ENCODE results near the gene MVB12B. TPM values are rescaled to one million over a fixed set of nuclear protein-coding genes. Genes with fewer than 3 reads are reported as not detected.

Gene MVB12B
- total and polyA plus RNA-seq, 7 experiments from 2014 or later, result 1.6 to 9.7 (median 3.8) TPM

- ChIA-PET POLR2A (interaction anchor here (0.6 kb wide), 1 partner anchor 667 kb away, joined by 3 read pairs; no protein-coding TSS in a partner anchor), CTCF (interaction anchor here (1.0 to 1.5 kb wide), 2 partner anchors 16 to 172 kb away, joined by 3 to 4 read pairs; no protein-coding TSS in a partner anchor)
- no peaks in the 10 kb centered on the region for H3K9me3 ChIP-seq (ENCODE audit: control insufficient read depth in 2 of 3, low read length in 3 of 3)
- H3K27ac Mint-ChIP-seq, result no peak overlapping the region
- H3K27ac ChIP-seq (ENCODE audit: low read depth, low read length), result no peak overlapping the region
- peaks cover 14 to 15% of the 10 kb centered on the region in 2 donors for H3K4me1 ChIP-seq (ENCODE audit: control insufficient read depth in 2 of 2, insufficient read depth in 2 of 2, low read length in 2 of 2)
- H3K36me3 Mint-ChIP-seq, result no peaks in the 10 kb centered on the region
- no peaks in the 10 kb centered on the region for H3K9me3 Mint-ChIP-seq
- H3K4me3 Mint-ChIP-seq, result no peak overlapping the region
- intact Hi-C loops (cut with micrococcal nuclease), result no loop called here
- H3K4me3 ChIP-seq (ENCODE audit: low read length), result no peak overlapping the region
- H3K4me1 Mint-ChIP-seq, result peaks cover 6 to 21% (median 17%) of the 10 kb centered on the region in 7 donors
- H3K27me3 Mint-ChIP-seq, result peaks cover 0 to 44% (median 0%) of the 10 kb centered on the region in 5 donors
- no peak for DNase-seq
- ATAC-seq, result no peak
- no peaks in the 10 kb centered on the region for H3K36me3 ChIP-seq (ENCODE audit: control insufficient read depth in 2 of 3, insufficient read depth in 3 of 3, low read length in 3 of 3)
- no peaks in the 10 kb centered on the region for H3K27me3 ChIP-seq (ENCODE audit: control insufficient read depth in 2 of 2, insufficient read depth in 2 of 2, low read length in 2 of 2)
These were observed 161.7 kb downstream of the MVB12B start for GRCh38 chr9:126488310-126488709.

- Mint-ChIP-seq H3K9me3 (no peaks in the 10 kb centered on the region), H3K4me3 (no peak overlapping the region), H3K27me3 (peaks cover 0 to 39% (median 0%) of the 10 kb centered on the region in 5 donors), H3K36me3 (no peaks in the 10 kb centered on the region), H3K4me1 (peaks cover under 1 to 15% (median 12%) of the 10 kb centered on the region in 7 donors), H3K27ac (no peak overlapping the region)
- Histone ChIP-seq H3K27ac (ENCODE audit: low read depth, low read length) (no peak overlapping the region), H3K27me3 (ENCODE audit: control insufficient read depth in 2 of 2, insufficient read depth in 2 of 2, low read length in 2 of 2) (no peaks in the 10 kb centered on the region), H3K4me1 (ENCODE audit: control insufficient read depth in 2 of 2, insufficient read depth in 2 of 2, low read length in 2 of 2) (peaks cover 8% of the 10 kb centered on the region in 2 donors), H3K4me3 (ENCODE audit: low read length) (no peak overlapping the region), H3K9me3 (ENCODE audit: control insufficient read depth in 2 of 3, low read length in 3 of 3) (no peaks in the 10 kb centered on the region), H3K36me3 (ENCODE audit: control insufficient read depth in 2 of 3, insufficient read depth in 3 of 3, low read length in 3 of 3) (no peaks in the 10 kb centered on the region)
- intact Hi-C loops (cut with micrococcal nuclease), result no loop called here
- CTCF ChIA-PET, result interaction anchor here (1.0 to 4.4 kb wide), 3 partner anchors 17 to 188 kb away, joined by 3 to 30 read pairs (median 4); no protein-coding TSS in a partner anchor
- POLR2A ChIA-PET, result no interaction called here
- no peak for ATAC-seq
- no peak for DNase-seq
These were observed 162.3 kb downstream of the MVB12B start for GRCh38 chr9:126488881-126489404.

DNA sequence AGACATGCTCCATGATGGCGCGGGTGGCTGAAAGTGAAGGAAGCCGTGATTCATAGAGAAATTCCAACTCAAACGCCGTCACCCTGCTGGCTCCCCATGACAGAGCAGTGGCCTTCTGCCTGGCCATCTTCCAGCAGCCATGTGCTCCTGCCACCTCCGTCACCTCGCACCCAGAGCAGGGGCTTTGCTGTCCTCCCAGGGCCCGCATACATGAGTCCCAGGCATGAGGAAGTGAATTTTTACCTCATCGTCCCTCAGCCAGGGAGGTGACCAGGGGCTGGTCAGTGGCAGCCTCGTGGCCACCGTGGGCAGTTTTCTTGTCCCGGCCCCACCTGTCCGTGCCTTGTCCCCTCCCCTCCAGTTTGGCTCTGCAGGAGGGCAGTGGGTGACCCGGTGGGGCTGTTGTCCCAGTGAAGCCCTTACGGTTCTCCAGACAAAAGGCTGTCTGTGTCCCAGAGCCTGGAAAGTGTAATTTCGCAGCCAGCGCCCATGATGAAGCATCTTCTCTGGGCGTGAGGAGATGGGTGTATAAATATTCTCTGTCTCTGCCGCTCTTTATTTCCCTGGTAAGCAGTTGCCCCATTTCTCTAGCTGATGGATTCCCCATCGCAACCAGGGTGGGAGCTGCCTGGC, 163.1 kb downstream of the MVB12B start:
- H3K27me3 Mint-ChIP-seq, result peaks cover 0 to 35% (median 0%) of the 10 kb centered on the region in 5 donors
- peaks cover 5 to 6% of the 10 kb centered on the region in 2 donors for H3K4me1 ChIP-seq (ENCODE audit: control insufficient read depth in 2 of 2, insufficient read depth in 2 of 2, low read length in 2 of 2)
- no peak overlapping the region for H3K27ac Mint-ChIP-seq
- no peaks in the 10 kb centered on the region for H3K36me3 ChIP-seq (ENCODE audit: control insufficient read depth in 2 of 3, insufficient read depth in 3 of 3, low read length in 3 of 3)
- H3K9me3 Mint-ChIP-seq, result no peaks in the 10 kb centered on the region
- CTCF ChIA-PET, result interaction anchor here (0.7 to 4.4 kb wide), 7 partner anchors 8 to 931 kb away, joined by 3 to 55 read pairs (median 5); no protein-coding TSS in a partner anchor
- POLR2A ChIA-PET, result no interaction called here
- DNase-seq (no peak), ATAC-seq (no peak)
- no peak overlapping the region for H3K4me3 ChIP-seq (ENCODE audit: low read length)
- H3K36me3 Mint-ChIP-seq, result no peaks in the 10 kb centered on the region
- no peaks in the 10 kb centered on the region for H3K9me3 ChIP-seq (ENCODE audit: control insufficient read depth in 2 of 3, low read length in 3 of 3)
- H3K4me1 Mint-ChIP-seq, result peaks cover 0 to 13% (median 9%) of the 10 kb centered on the region in 7 donors
- intact Hi-C loops (cut with micrococcal nuclease), result loop anchor here (2.0 to 5.0 kb wide), 6 partner anchors 77 to 932 kb away; no protein-coding TSS in a partner anchor
- H3K27me3 ChIP-seq (ENCODE audit: control insufficient read depth in 2 of 2, insufficient read depth in 2 of 2, low read length in 2 of 2), result no peaks in the 10 kb centered on the region
- H3K4me3 Mint-ChIP-seq, result peak overlapping the region in 4 of 10 donors; percentile 19 to 70 (median 50)
- no peak overlapping the region for H3K27ac ChIP-seq (ENCODE audit: low read depth, low read length)

- Histone ChIP-seq H3K4me3 (ENCODE audit: low read length) (no peak overlapping the region), H3K4me1 (ENCODE audit: control insufficient read depth in 2 of 2, insufficient read depth in 2 of 2, low read length in 2 of 2) (peaks cover 5 to 6% of the 10 kb centered on the region in 2 donors), H3K27me3 (ENCODE audit: control insufficient read depth in 2 of 2, insufficient read depth in 2 of 2, low read length in 2 of 2) (no peaks in the 10 kb centered on the region), H3K36me3 (ENCODE audit: control insufficient read depth in 2 of 3, insufficient read depth in 3 of 3, low read length in 3 of 3) (no peaks in the 10 kb centered on the region), H3K9me3 (ENCODE audit: control insufficient read depth in 2 of 3, low read length in 3 of 3) (no peaks in the 10 kb centered on the region), H3K27ac (ENCODE audit: low read depth, low read length) (no peak overlapping the region)
- H3K27ac Mint-ChIP-seq, result no peak overlapping the region
- no peaks in the 10 kb centered on the region for H3K9me3 Mint-ChIP-seq
- H3K4me3 Mint-ChIP-seq, result peak overlapping the region in 7 of 10 donors; percentile 13 to 70 (median 45)
- CTCF ChIA-PET, result interaction anchor here (0.7 to 4.4 kb wide), 13 partner anchors 9 to 932 kb away, joined by 3 to 55 read pairs (median 10); no protein-coding TSS in a partner anchor
- peaks cover 0 to 35% (median 0%) of the 10 kb centered on the region in 5 donors for H3K27me3 Mint-ChIP-seq
- ATAC-seq (no peak), DNase-seq (no peak)
- H3K36me3 Mint-ChIP-seq, result no peaks in the 10 kb centered on the region
- POLR2A ChIA-PET, result interaction anchor here (1.0 to 1.8 kb wide), 2 partner anchors 18 to 164 kb away, joined by 5 to 13 read pairs; no protein-coding TSS in a partner anchor
- intact Hi-C loops (cut with micrococcal nuclease), result loop anchor here (2.0 to 5.0 kb wide), 6 partner anchors 78 to 933 kb away; no protein-coding TSS in a partner anchor
- H3K4me1 Mint-ChIP-seq, result peaks cover 0 to 13% (median 9%) of the 10 kb centered on the region in 7 donors
These were observed 163.6 kb downstream of the MVB12B start for GRCh38 chr9:126490214-126490631.

GRCh38 chr9:126490871-126491567, 164.4 kb downstream of the MVB12B start:
- CTCF ChIA-PET, result interaction anchor here (0.6 to 4.4 kb wide), 29 partner anchors 8 to 1089 kb away, joined by 3 to 55 read pairs (median 5); partner anchors contain the start of gene MVB12B
- Mint-ChIP-seq H3K27me3 (peaks cover 0 to 35% (median 0%) of the 10 kb centered on the region in 5 donors), H3K27ac (no peak overlapping the region), H3K9me3 (no peaks in the 10 kb centered on the region), H3K36me3 (no peaks in the 10 kb centered on the region), H3K4me3 (peak overlapping the region in 4 of 10 donors; percentile 13 to 66 (median 46)), H3K4me1 (peaks cover 0 to 13% (median 6%) of the 10 kb centered on the region in 7 donors)
- peaks cover 5 to 6% of the 10 kb centered on the region in 2 donors for H3K4me1 ChIP-seq (ENCODE audit: control insufficient read depth in 2 of 2, insufficient read depth in 2 of 2, low read length in 2 of 2)
- no peaks in the 10 kb centered on the region for H3K27me3 ChIP-seq (ENCODE audit: control insufficient read depth in 2 of 2, insufficient read depth in 2 of 2, low read length in 2 of 2)
- H3K4me3 ChIP-seq (ENCODE audit: low read length), result no peak overlapping the region
- no peak overlapping the region for H3K27ac ChIP-seq (ENCODE audit: low read depth, low read length)
- intact Hi-C loops (cut with micrococcal nuclease), result loop anchor here (1.0 to 5.0 kb wide), 13 partner anchors 20 to 1083 kb away; no protein-coding TSS in a partner anchor
- DNase-seq (peak in 7 of 9 donors; percentile 33 to 81 (median 66)), ATAC-seq (peak; percentile 77)
- POLR2A ChIA-PET, result interaction anchor here (0.7 to 1.8 kb wide), 3 partner anchors 19 to 165 kb away, joined by 4 to 13 read pairs (median 5); no protein-coding TSS in a partner anchor
- H3K9me3 ChIP-seq (ENCODE audit: control insufficient read depth in 2 of 3, low read length in 3 of 3), result no peaks in the 10 kb centered on the region
- H3K36me3 ChIP-seq (ENCODE audit: control insufficient read depth in 2 of 3, insufficient read depth in 3 of 3, low read length in 3 of 3), result no peaks in the 10 kb centered on the region

DNA sequence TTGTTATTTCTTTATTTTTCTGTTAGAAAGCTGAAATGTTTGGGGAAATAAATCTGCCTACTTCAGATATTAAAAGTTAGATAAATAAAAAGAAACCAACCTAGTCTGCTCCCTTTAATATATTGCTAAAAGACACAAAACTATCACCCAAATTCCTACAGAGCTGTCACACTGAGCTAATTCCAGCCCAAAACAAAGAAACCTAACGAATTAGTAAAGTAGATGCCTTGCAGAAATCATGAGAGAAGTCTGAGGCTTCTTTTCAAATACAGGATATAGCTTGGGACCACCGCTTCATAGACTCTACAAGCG, 164.9 kb downstream of the MVB12B start:
- no peak overlapping the region for H3K4me3 Mint-ChIP-seq
- Histone ChIP-seq H3K4me3 (ENCODE audit: low read length) (no peak overlapping the region), H3K9me3 (ENCODE audit: control insufficient read depth in 2 of 3, low read length in 3 of 3) (no peaks in the 10 kb centered on the region), H3K27me3 (ENCODE audit: control insufficient read depth in 2 of 2, insufficient read depth in 2 of 2, low read length in 2 of 2) (no peaks in the 10 kb centered on the region), H3K27ac (ENCODE audit: low read depth, low read length) (no peak overlapping the region), H3K4me1 (ENCODE audit: control insufficient read depth in 2 of 2, insufficient read depth in 2 of 2, low read length in 2 of 2) (peaks cover 5 to 6% of the 10 kb centered on the region in 2 donors), H3K36me3 (ENCODE audit: control insufficient read depth in 2 of 3, insufficient read depth in 3 of 3, low read length in 3 of 3) (no peaks in the 10 kb centered on the region)
- no peaks in the 10 kb centered on the region for H3K36me3 Mint-ChIP-seq
- H3K4me1 Mint-ChIP-seq, result peaks cover 0 to 13% (median 5%) of the 10 kb centered on the region in 7 donors
- CTCF ChIA-PET, result interaction anchor here (0.6 to 4.4 kb wide), 27 partner anchors 9 to 1089 kb away, joined by 3 to 55 read pairs (median 5); partner anchors contain the start of gene MVB12B
- intact Hi-C loops (cut with micrococcal nuclease), result loop anchor here (1.0 to 5.0 kb wide), 13 partner anchors 20 to 1083 kb away; no protein-coding TSS in a partner anchor
- H3K9me3 Mint-ChIP-seq, result no peaks in the 10 kb centered on the region
- no peak for ATAC-seq
- H3K27me3 Mint-ChIP-seq, result peaks cover 0 to 37% (median 0%) of the 10 kb centered on the region in 5 donors
- POLR2A ChIA-PET, result interaction anchor here (0.7 to 1.8 kb wide), 2 partner anchors 19 to 22 kb away, joined by 4 to 13 read pairs; no protein-coding TSS in a partner anchor
- DNase-seq, result no peak
- H3K27ac Mint-ChIP-seq, result no peak overlapping the region

Measured in naive thymus-derived CD4-positive, alpha-beta T cell (primary cell).